ENCODE data around the gene PPP1R12B.
"Not testable (repeated sequence)": the region's sequence is repeated elsewhere in the genome, so short reads cannot be mapped to it uniquely, and the experiment has no call there.

The PPP1R12B gene

GRCh38 chr1:202473266-202474045 is 125.0 kb downstream of the PPP1R12B start:
- not testable (repeated sequence) for FAIRE-seq; DNase-seq (ENCODE audit: insufficient read length, low spot score)

DNA sequence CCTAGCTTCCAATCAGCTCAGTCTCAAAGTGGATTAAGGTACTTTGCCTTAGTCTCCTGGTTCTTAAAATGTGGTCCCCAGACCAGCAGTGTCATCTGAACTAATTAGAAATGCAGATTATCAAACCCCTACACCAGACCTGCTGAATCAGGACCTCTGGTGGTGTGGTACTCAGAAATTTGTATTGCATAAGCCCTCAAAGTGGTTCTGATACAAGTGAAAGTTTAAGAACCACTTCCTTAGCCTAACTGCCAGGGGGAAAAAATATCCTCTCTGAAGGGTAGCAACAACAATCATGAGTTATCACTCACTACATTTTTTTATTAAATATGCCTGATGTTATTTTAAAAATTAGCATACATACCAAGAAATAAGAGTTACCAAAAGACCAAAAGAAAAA is 131.2 kb downstream of the PPP1R12B start:
- not testable (repeated sequence) for FAIRE-seq; DNase-seq (ENCODE audit: insufficient read length, low spot score)

- not testable (repeated sequence) for DNase-seq (ENCODE audit: insufficient read length, low spot score); FAIRE-seq
Measured at GRCh38 chr1:202480640-202481039, 132.1 kb downstream of the PPP1R12B start.

GRCh38 chr1:202483362-202483761 is 134.9 kb downstream of the PPP1R12B start:
- DNase-seq (ENCODE audit: insufficient read length, low spot score); FAIRE-seq: not testable (repeated sequence)

GRCh38 chr1:202484032-202484431 is 135.5 kb downstream of the PPP1R12B start:
- FAIRE-seq; DNase-seq (ENCODE audit: insufficient read length, low spot score): not testable (repeated sequence)

GRCh38 chr1:202484820-202485219 is 136.3 kb downstream of the PPP1R12B start:
- peak; percentile 51 for FAIRE-seq
- DNase-seq (ENCODE audit: insufficient read length, low spot score): not testable (repeated sequence)

DNA sequence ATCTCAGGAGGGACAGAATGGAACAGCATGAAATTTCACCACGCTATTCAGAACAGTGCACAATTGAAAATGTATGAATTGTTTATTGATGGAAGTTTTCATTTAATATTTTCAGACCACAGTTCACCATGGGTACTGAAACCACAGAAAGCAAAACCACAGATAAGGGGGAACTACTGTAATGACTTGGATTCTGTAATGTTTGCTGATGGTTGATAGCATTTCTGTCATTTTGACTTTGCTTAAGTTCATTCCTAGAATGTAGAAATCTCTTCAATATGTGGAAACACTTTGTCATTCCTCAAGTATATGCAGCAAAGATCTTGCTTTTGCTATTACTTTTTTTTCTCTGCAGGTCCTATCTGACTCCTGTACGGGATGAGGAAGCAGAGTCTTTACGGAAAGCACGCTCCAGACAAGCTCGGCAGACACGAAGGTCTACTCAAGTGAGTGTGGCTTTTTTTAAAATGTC is 139.7 kb downstream of the PPP1R12B start:
- peak; percentile 52 for FAIRE-seq
- not testable (repeated sequence) for DNase-seq (ENCODE audit: insufficient read length, low spot score)

GRCh38 chr1:202489101-202489500 is 140.6 kb downstream of the PPP1R12B start:
- not testable (repeated sequence) for FAIRE-seq; DNase-seq (ENCODE audit: insufficient read length, low spot score)

DNA sequence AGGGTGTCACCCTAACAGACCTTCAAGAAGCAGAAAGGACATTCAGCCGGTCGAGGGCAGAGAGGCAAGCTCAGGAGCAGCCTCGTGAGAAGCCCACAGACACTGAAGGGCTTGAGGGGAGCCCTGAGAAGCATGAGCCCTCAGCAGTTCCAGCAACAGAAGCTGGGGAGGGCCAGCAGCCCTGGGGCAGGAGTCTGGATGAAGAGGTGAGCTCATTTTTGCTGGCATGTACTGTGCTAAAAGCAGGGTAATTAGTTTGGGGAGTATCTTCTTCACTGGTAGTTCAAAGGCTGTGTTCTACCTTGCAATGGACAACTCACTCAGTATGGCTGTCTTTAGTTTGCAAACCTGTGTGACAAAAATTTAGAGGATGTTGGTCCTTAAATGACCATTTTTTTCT is 144.6 kb downstream of the PPP1R12B start:
- not testable (repeated sequence) for DNase-seq (ENCODE audit: insufficient read length, low spot score)
- FAIRE-seq: peak; percentile 92

DNA sequence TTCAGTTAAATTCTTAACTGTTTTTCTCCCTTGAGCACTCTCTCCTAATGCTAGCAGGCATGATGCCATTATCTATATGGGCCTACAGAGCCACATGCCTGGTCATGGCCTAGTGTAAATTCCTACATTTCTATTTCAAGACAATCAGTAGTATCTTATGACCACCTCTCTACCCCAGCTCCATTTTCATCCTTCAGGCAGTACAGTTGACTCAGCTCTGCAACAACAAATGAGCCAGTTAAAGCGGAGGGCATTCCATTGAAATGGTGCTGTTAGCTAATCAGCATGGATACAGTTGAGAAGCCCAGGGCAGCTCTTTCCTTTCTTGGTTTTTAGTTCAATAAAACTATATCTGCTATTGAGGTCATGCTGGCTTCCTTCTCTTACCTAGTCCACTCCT is 150.0 kb downstream of the PPP1R12B start:
- FAIRE-seq: no peak
- no peak for DNase-seq (ENCODE audit: insufficient read length, low spot score)

DNA sequence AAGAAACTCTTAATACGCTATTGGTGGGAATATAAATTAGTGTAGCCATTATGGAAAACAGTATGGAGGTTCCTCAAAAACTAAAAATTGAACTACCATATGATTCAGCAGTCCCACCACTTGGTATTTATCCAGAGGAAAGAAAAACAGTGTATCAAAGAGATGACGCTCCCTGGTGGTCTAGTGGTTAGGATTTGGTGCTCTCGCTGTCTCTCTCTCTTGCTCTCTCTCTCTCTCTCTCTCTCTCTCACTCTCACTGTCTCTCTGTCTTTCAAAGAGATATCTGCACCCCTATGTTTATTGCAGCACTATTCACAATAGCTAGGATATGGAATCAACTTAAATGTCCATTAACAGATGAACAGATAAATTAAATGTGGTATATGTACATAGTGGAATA is 151.5 kb downstream of the PPP1R12B start:
- not testable (repeated sequence) for DNase-seq (ENCODE audit: insufficient read length, low spot score); FAIRE-seq

GRCh38 chr1:202501281-202501680 is 152.8 kb downstream of the PPP1R12B start:
- DNase-seq (ENCODE audit: insufficient read length, low spot score): peak; percentile 32
- peak; percentile 46 for FAIRE-seq

DNA sequence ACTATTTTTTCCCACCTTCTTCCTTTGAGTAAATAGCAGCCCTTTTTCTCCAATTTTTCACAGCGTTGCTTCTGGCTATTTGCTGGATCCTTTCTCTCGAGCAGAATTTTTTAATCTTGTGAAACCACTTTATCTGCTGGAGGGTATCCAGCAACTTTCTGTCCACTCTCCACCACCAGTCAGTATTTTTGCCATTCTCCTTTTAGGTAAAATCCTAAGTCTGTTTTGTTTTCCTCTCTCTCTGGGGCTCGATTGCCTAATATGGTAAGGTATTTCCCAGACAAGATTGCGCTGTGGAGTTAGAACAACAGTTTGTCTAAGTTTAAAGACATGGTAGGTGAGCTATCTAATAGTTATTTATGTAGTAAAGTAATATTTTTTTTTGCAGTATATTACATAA is 156.9 kb downstream of the PPP1R12B start:
- FAIRE-seq (no peak), DNase-seq (ENCODE audit: insufficient read length, low spot score) (peak; percentile 6)

DNA sequence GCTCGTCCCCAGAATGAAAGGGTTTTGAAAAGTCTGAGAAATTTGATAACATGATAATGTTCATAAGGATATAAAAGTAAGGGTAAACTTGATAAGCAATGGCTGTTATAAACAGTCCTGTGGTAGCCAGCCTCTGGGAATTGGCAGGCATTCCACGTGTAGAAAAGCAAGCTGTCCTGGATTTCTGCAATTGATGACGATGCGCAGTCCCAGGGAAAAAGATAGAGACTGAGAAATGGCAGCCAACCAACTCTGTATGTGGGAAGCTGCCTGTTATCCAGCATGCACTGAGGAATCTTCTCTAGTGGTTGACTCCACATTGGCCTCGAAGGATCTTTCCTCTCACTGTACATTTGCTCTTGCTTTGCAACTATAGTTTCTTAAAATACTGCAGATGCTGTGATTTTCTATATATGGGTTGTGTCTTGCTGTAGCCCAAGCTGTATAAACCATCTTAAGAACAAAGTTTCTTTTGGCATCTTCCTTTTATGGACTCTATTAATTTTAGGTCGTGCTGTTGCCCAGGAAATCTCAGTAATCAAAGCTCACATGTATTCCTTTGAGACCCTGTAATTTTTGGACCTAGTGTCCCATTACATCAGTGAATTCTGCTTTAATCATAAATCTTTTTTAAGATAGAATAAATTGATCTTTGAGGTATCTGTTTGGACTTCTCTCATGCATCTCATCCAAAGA is 157.5 kb downstream of the PPP1R12B start:
- FAIRE-seq; DNase-seq (ENCODE audit: insufficient read length, low spot score): not testable (repeated sequence)

DNA sequence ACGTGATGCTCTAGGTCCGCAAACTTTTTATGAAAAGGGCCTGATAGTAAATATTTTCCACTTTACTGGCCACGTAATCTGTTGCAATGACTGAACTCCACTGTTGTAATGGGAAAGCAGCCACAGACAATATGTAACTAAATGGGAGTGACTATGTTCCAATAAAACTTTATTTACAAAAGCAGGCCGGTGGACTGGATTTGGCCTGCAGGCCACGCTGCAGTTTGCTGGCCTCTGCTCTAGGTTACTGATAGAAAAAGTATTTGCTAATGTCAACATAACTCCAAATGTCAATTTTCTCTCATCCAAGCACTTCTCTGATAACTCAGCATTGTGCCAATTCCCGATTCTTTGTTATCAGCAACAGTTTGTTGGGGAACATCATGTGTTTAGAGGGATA is 160.4 kb downstream of the PPP1R12B start:
- not testable (repeated sequence) for DNase-seq (ENCODE audit: insufficient read length, low spot score)
- FAIRE-seq: peak; percentile 44

DNA sequence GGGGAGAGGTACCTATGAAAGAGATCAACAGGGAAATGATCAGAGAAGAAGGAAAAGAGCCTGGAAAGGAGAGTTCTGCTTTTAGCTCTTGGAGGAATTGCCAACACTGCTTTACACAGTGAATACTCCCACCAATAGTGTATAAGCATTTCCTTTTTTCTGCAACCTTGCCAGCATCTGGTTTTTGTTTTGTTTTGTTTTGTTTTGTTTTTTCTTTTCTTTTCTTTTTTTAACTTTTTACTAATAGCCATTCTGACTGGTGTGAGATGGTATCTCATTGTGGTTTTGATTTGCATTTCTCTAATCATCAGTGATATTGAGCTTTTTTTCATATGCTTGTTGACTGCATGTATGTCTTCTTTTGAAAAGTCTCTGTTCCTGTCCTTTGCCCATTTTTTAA is 165.4 kb downstream of the PPP1R12B start:
- FAIRE-seq; DNase-seq (ENCODE audit: insufficient read length, low spot score): not testable (repeated sequence)

- peak; percentile 13 for FAIRE-seq
- DNase-seq (ENCODE audit: insufficient read length, low spot score): no peak
Measured at GRCh38 chr1:202516434-202516877, 168.0 kb downstream of the PPP1R12B start.

GRCh38 chr1:202517146-202517545 is 168.6 kb downstream of the PPP1R12B start:
- DNase-seq (ENCODE audit: insufficient read length, low spot score); FAIRE-seq: not testable (repeated sequence)

- not testable (repeated sequence) for FAIRE-seq; DNase-seq (ENCODE audit: insufficient read length, low spot score)
Measured at GRCh38 chr1:202518180-202518579, 169.7 kb downstream of the PPP1R12B start.

- FAIRE-seq: peak; percentile 20
- not testable (repeated sequence) for DNase-seq (ENCODE audit: insufficient read length, low spot score)
Measured at GRCh38 chr1:202518905-202519304, 170.4 kb downstream of the PPP1R12B start.

GRCh38 chr1:202520129-202520856 is 171.8 kb downstream of the PPP1R12B start:
- not testable (repeated sequence) for DNase-seq (ENCODE audit: insufficient read length, low spot score)
- FAIRE-seq: peak; percentile 69
